MG63 (cell line): Measurements from ENCODE around the gene ATXN7L1. TPM values are rescaled to one million over a fixed set of nuclear protein-coding genes. Genes with fewer than 3 reads are reported as not detected.
A peak's percentile ranks its signal among the peaks of the same experiment; 100 is the strongest.

Experiments
- DNase-seq: peaks from one replicate; pipeline ENCODE4 v3.0.0-alpha.2; 2020
- H3K27me3 ChIP-seq: fragments of 250-450 bp; sonication (Bioruptor Pico); 2 replicates; pipeline ENCODE4 v1.5.1; 2020; ENCODE audit warnings: mild to moderate bottlenecking, moderate library complexity
- H3K36me3 ChIP-seq: fragments of 250-450 bp; sonication (Bioruptor Pico); 2 replicates; pipeline ENCODE4 v1.5.1; 2020; ENCODE audit warnings: mild to moderate bottlenecking, moderate library complexity
- H3K4me3 ChIP-seq: fragments of 250-450 bp; sonication (Bioruptor Pico); 2 replicates; pipeline ENCODE4 v1.5.1; 2020; ENCODE audit warnings: mild to moderate bottlenecking, moderate library complexity
- H3K9me3 ChIP-seq: fragments of 250-450 bp; sonication (Bioruptor Pico); 2 replicates; pipeline ENCODE4 v1.5.1; 2020; ENCODE audit warnings: mild to moderate bottlenecking, moderate library complexity
- total RNA-seq: library from RNA; depleted of rRNA; stranded (reverse); fragments of >200 nt; shearing (Covaris generic); gene quantifications from 2 replicates; pipeline ENCODE4 v1.2.3, GENCODE V29; 2014; ENCODE audit warnings: low replicate concordance

The ATXN7L1 gene
- total RNA-seq, 1 experiment from 2014 or later: 0.59 TPM

DNA sequence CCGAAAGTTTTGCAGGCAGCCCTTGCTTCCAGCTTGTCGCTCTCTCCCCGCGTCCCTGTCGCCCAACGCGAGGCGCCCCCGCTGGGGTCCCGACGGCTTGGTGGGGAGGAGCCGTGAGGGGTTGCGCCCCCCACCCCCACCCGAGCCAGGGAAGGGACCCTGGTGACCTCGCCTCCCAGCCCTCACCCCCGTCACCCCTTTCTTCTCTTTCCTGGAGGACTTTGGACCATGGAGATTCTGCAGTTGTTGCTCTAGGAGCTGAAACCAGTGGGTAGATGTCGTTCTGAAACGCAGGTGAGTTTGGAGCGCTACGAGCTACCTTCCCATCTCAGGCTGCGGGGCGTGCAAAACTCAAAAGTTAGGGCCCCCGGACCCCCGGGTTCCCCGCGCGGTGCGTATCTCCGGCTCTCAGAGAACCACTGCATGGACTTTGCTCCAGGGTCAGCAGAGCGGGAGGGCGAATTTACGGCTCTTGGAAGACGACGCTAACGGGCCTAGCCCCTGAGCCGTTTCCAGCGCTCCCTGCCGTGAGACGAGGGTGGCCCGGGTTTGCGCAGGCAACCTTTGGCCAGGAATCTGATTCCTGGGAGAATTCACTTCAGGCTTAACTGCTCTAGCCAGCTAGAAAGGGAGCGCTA lies 684 bp upstream of the ATXN7L1 start:
- peak overlapping the region; percentile 60 for H3K4me3 ChIP-seq
- H3K27me3 ChIP-seq: no peaks in the 10 kb centered on the region
- no peaks in the 10 kb centered on the region for H3K36me3 ChIP-seq
- H3K9me3 ChIP-seq: no peaks in the 10 kb centered on the region
- DNase-seq: peak; percentile 58

DNA sequence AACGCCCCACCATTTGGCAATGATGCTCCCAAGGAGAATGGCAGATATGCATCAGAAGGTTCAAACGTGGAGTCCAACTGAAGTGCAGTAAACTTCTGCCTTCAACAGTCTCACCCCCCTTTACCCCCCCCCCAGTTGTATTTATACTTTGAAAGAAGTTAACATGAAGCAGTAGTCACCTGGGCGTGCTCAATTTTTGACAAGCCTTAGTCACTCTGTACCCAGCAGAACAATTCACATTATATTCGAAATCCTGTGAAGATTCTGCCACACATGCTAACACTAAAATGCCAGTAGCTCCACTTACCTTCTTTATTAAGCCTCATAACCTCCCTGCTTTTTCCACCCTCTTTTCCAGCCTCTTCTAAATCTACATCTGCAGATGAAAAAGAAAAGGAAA lies 894 bp downstream of the ATXN7L1 start:
- H3K27me3 ChIP-seq: no peaks in the 10 kb centered on the region
- no peaks in the 10 kb centered on the region for H3K36me3 ChIP-seq
- no peak for DNase-seq
- H3K9me3 ChIP-seq: no peaks in the 10 kb centered on the region
- H3K4me3 ChIP-seq: peak overlapping the region; percentile 71

DNA sequence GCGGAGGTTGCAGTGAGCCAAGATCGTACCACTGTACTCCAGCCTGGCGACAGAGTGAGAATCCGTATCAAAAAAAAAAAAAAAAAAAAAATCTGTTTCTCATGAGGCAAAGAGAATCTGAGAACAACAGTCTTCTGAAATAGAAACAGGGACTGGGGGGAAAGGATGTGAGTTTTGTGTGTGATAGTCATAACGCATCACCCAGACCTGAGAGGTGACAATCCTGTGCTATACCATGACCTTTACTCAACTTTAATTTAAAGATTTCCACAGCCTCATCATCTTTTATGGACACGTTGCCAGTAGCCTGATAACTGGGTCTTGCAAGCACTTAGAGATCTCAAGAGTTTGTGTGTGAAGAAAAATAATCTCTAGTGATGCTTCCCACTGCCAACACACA lies 2.3 kb downstream of the ATXN7L1 start:
- DNase-seq: no peak
- Histone ChIP-seq H3K27me3 (no peaks in the 10 kb centered on the region), H3K4me3 (no peak overlapping the region), H3K9me3 (no peaks in the 10 kb centered on the region), H3K36me3 (no peaks in the 10 kb centered on the region)

DNA sequence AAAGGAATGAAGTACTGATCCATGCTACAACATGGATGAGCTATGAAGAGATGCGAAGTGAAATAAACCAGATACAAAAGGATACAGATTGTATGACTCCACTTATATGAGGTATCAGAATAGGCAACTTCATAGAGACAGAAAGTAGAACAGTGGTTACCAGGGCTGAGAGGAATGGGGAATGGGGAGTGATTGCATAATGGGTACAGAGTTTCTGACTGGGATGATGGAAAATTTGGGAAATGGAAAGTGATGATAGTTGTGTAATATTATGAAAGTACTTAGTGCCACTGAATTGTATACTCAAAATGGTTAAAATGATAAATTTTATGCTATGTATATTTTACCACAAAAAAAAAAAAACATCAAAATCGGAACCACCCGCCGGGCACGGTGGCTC lies 3.9 kb downstream of the ATXN7L1 start:
- H3K4me3 ChIP-seq: no peak overlapping the region
- no peaks in the 10 kb centered on the region for H3K27me3 ChIP-seq
- H3K9me3 ChIP-seq: no peaks in the 10 kb centered on the region
- no peaks in the 10 kb centered on the region for H3K36me3 ChIP-seq
- no peak for DNase-seq

DNA sequence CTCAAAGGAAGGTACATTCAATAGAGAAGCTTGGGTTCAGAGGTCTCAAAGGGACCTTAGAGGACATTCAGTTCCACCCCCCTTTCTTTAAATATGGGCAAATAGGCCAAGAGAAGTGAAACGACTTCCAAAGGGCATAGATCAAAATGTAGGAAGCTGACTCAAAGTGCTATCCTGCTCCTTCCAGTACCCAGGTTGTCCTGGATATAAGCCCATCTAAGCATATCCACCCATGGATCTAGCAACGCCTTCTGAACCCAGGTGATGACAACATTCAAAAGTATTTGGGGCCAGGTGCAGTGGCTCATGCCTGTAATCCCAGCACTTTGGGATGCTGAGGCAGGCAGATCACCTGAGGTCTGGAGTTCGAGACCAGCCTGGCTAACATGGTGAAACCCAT lies 5.3 kb downstream of the ATXN7L1 start:
- no peak overlapping the region for H3K4me3 ChIP-seq
- no peak for DNase-seq
- H3K9me3 ChIP-seq: no peaks in the 10 kb centered on the region
- no peaks in the 10 kb centered on the region for H3K27me3 ChIP-seq
- H3K36me3 ChIP-seq: no peaks in the 10 kb centered on the region

DNA sequence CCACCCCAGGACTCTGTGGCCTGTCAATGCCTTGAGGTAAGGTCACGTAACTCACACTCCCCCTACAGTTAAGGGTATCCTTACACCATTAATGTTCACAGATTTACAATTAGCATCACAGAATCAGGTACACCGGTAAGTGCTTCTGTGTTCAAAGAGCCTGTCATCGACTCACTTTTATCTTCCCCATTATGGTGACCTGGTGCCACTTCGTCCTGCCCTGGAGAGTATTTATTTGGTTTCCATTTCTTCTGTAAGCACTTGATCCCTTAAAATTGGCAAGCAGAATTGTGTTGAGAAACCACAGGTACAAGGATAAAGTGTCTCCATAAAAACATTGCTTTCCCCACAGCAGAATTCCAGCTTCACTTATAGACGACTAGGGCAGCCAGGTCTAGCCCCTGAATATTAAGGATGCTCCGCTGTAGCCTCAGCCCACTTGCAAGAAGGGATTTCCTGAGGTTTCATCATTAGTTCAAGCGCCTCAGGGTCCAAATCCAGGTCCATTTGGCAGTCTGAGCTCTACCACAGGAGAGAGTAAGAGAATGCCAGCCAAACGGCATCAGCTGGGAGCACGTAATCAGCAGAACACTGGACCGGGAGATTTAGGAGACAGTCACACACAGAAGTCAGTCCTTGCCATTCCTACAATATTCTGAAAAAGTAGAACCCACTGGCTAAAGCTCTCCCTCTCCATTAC lies 10.1 kb downstream of the ATXN7L1 start:
- Histone ChIP-seq H3K36me3 (no peaks in the 10 kb centered on the region), H3K4me3 (no peak overlapping the region), H3K9me3 (no peaks in the 10 kb centered on the region), H3K27me3 (no peaks in the 10 kb centered on the region)
- DNase-seq: no peak

DNA sequence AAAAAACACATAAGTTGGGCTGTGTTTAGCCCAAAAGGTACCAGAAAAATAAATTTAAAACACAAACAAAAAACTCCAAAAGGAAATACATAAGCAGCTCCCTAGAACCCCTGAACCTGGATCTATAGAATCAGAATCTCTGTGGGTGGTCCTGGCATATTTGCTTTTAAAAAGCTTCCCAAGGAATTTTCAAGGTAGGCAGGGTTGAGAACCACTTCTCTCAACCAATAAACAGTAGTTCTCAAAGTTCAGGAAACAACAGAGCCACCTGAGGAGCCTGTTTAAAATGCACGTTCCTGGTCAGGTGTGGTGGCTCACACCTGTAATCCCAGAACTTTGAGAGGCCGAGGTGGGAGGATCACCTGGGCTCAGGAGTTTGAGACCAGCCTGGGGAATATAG lies 12.5 kb downstream of the ATXN7L1 start:
- no peaks in the 10 kb centered on the region for H3K9me3 ChIP-seq
- DNase-seq: no peak
- H3K27me3 ChIP-seq: no peaks in the 10 kb centered on the region
- H3K4me3 ChIP-seq: no peak overlapping the region
- H3K36me3 ChIP-seq: no peaks in the 10 kb centered on the region

DNA sequence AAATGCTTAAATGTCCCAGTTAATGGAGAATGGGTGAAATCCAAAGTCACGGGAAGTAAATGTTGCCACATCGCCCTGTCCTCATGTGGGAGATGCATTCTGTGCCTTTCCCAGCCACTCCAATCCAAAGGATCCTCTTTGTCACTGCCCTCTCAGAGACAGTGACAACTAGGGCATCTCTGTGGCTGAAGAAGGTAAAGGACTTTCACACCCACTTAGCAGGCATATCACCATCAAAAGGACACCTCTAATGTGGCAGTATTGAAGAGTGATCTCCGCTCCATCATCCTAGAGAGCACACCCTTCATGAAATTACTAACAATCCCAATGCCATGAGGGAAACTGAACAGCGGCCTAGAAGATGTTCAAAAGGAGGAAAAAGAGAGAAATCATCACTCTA lies 13.6 kb downstream of the ATXN7L1 start:
- Histone ChIP-seq H3K9me3 (no peaks in the 10 kb centered on the region), H3K36me3 (no peaks in the 10 kb centered on the region), H3K27me3 (no peaks in the 10 kb centered on the region), H3K4me3 (no peak overlapping the region)
- DNase-seq: no peak

DNA sequence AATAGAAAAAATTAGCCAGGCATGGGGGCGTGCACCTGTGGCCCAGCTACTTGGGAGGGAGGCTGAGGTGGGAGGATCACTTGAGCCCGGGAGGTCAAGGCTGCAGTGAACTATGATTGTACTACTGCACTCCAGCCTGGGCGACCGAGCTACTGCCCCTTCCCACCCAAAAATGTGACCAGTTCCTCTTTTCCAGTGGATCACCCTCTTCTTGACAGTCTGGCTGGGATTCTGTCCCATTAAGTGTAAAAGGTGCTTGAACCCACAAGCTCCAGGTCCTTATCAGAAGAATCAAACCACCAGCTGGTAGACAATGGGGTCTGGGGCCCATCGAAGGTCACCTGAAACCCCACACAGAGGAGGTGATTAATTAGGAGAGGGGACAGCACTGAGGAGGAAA lies 14.1 kb downstream of the ATXN7L1 start:
- Histone ChIP-seq H3K27me3 (no peaks in the 10 kb centered on the region), H3K36me3 (no peaks in the 10 kb centered on the region), H3K4me3 (no peak overlapping the region), H3K9me3 (no peaks in the 10 kb centered on the region)
- no peak for DNase-seq

DNA sequence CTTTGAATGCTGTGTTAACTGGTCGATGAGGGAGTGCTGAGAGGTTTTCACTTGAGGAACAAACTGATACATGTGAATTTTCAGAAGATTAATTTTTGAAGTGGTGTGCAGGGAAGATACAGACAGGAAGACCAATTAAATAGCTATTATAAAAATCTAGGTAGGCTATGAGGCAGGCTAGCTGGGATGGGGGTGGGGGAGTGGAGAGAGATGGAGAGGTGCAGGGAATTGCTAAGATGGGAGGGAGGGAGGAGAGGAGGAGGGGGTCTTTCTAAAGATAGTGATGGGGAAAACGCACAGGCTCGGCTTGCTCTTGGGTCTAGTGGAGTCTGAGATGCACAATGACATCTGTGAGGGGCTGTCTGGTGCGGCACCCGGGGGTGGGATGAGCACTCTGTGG lies 15.2 kb downstream of the ATXN7L1 start:
- Histone ChIP-seq H3K9me3 (no peaks in the 10 kb centered on the region), H3K36me3 (no peaks in the 10 kb centered on the region), H3K4me3 (no peak overlapping the region), H3K27me3 (no peaks in the 10 kb centered on the region)
- no peak for DNase-seq

DNA sequence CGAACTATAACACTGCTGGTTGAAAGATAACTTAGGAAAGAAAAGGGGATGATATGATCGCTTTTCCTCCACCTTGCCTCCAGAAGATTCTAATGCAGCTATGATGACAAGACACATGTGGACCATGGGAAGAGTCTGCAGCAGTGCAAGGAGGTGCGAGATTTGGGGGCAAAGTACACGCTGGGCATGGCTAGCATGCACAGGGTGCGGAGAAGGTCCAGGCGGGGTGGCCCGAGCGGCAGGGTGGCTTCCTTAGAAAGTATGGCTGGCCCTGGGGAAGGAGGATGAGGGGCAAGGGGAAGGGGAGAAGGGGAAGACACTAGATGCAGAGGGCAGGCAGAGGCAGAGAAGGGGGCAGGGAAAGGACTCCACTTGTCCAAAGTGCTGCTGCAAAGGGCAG lies 15.6 kb downstream of the ATXN7L1 start:
- no peaks in the 10 kb centered on the region for H3K36me3 ChIP-seq
- no peaks in the 10 kb centered on the region for H3K9me3 ChIP-seq
- H3K4me3 ChIP-seq: no peak overlapping the region
- H3K27me3 ChIP-seq: no peaks in the 10 kb centered on the region
- DNase-seq: no peak

DNA sequence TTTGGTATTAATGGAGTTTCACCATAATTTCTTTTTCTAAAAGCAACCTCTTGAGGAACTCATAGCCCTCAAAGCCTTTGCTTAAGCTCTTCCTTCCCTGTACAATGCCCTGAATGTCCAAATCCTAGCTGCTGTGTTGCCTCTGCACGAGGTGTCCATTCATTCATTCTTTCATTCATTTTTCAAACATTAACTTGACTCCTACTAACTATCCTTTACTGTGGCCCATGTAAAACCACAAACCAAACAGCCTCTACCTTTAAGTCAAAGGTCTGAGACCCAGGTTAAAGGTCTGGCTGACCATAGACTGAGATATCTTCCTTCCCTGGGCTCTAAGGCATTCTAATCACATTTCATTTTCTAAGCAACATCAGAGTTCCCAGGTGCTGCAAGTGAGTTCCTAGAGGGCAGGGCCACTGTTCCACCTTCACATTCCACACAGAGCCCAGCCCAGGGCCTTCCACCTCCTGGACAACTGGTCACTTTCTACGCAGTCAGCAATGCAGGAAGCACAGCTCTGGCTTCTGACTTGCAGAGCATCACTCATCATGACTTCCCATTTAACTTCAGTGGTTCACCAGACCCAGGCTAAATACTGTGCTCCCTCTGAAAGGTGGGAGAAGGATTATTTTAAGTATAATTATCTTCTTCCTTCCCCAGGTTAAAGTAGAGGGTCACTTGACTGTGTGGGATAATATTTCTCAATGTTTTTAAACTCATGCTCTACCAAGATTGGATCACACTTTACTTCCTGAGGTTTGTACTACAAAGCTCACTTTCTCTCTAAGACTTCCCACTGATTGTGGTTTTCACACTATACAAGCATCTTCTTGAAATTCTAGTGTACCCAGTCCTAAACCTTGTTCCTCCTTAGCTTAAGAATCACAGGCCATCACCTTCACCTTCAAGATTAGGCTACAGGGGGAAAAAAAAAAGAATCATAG lies 19.1 kb downstream of the ATXN7L1 start:
- H3K9me3 ChIP-seq: no peaks in the 10 kb centered on the region
- H3K4me3 ChIP-seq: no peak overlapping the region
- no peaks in the 10 kb centered on the region for H3K27me3 ChIP-seq
- no peak for DNase-seq
- no peaks in the 10 kb centered on the region for H3K36me3 ChIP-seq

DNA sequence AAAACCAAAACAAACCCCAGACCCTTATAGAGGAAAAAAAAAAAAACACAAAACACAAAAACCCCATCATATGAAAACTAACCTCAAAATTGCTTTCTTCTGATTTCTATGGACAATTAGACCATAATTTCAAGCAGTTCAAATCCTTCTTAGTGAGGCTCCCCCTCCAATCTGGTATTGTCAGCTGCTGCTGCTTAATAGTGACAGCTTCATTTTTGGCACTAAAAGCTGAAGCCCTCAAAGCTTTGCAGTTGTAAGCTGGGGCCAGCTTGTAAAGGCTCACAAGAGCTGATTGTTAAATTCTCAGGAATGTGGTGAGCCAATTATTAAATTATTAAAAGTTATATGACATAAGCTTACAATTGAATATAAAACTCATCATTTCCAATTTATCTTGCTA lies 21.9 kb downstream of the ATXN7L1 start:
- H3K36me3 ChIP-seq: no peaks in the 10 kb centered on the region
- H3K9me3 ChIP-seq: no peaks in the 10 kb centered on the region
- no peaks in the 10 kb centered on the region for H3K27me3 ChIP-seq
- no peak for DNase-seq
- H3K4me3 ChIP-seq: no peak overlapping the region

DNA sequence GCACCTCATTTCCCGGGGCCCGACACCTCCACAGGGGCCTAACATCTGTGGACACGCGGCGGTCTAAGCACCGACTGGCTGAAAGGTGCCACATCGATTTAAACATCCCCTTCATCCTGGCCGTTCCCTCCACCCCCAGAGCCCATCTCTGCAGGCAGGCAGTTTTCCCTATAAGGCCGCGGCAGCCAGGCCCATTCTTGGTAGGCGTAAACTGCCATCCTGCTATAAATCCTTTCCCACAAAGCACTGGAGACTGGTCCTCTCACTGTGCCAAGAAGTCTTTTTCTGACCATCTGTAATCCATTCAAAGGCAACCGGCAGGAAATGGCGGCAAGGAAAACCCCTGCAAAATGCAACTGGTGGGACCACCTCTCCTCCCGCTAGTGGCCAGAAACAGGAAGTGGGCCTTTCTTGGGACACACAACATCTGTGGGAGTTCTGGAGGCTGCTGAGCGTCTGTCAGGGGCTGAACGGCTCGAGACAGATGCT lies 22.4 kb downstream of the ATXN7L1 start:
- Histone ChIP-seq H3K27me3 (no peaks in the 10 kb centered on the region), H3K36me3 (no peaks in the 10 kb centered on the region), H3K4me3 (no peak overlapping the region), H3K9me3 (no peaks in the 10 kb centered on the region)
- DNase-seq: peak; percentile 21

DNA sequence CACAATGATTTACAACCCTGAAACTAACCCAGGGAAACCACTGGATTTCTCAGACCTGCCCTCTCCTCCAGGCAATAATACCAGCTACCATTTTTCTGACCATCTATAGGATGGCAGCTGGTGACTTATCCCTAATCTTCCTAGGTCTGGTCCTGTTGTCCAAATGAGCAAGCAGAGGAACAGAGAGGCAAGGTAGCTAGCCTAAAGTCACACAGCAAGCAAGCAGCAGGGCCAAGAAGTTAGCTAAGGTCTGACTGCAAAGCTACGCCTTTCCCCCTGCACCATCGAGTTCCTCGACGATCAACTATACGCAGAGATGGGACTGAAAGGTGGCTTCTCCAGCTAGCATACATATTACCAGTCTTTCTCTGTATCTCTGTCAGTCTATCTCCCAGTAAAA lies 25.3 kb downstream of the ATXN7L1 start:
- Histone ChIP-seq H3K9me3 (no peaks in the 10 kb centered on the region), H3K4me3 (no peak overlapping the region), H3K27me3 (no peaks in the 10 kb centered on the region), H3K36me3 (no peaks in the 10 kb centered on the region)
- no peak for DNase-seq

DNA sequence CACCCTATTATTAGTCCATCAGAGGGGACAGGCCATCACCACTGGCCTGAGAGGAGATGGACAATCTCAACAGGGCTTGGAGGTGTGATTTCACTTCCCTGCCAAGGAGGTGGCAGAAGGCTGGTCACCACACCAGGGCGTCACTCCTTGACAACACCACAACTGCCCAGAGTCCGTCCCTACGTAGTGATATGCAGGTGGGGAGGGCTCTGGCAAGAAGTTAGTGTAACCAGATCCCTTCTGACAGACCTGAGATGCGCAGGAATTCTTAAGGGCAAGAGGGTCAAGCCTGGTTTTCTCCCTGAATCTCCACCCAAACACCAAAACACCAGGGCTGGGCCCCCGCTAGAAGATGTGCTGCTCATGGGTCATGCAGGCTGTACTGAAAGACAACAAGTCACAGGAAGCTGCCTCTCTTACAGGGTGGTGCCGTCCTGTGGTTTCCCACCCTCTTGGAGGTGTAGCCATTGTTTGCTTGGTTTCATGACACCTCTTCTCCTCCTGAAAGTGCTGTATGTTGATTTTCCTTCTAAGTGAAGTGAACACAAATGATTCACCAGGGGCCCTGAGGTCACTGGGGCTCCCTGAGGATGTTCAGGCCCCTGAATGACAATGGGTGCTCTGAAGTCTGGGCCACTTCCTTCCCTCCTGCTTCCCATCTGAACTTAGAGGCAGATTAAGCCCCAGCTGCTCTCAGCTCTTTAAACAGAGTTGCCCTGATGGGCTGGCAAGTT lies 27.1 kb downstream of the ATXN7L1 start:
- Histone ChIP-seq H3K27me3 (no peaks in the 10 kb centered on the region), H3K36me3 (no peaks in the 10 kb centered on the region), H3K4me3 (no peak overlapping the region), H3K9me3 (no peaks in the 10 kb centered on the region)
- no peak for DNase-seq

DNA sequence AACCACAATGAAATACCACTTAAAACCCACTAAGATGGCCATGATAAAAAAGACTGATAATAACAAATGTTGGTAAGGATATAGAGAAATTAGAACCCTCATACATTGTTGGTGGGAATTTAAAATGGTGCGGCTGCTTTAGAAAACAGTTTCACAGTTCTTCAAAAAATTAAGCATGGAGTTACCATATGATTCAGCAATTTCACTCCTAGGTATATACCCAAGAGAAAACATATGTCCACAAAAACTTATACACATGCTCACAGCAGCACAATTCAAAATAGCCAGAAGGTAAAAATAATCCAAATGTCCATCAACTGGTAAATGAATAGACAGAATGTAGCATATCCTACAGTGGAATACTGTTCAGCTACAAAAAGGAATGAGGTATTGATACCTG lies 30.0 kb downstream of the ATXN7L1 start:
- DNase-seq: no peak
- H3K9me3 ChIP-seq: no peaks in the 10 kb centered on the region
- H3K36me3 ChIP-seq: no peaks in the 10 kb centered on the region
- no peak overlapping the region for H3K4me3 ChIP-seq
- H3K27me3 ChIP-seq: no peaks in the 10 kb centered on the region
